ENCODE measurements around the gene ATP1A3. TPM values are rescaled to one million over a fixed set of nuclear protein-coding genes. Genes with fewer than 3 reads are reported as not detected.
"Not testable (repeated sequence)": the region's sequence is repeated elsewhere in the genome, so short reads cannot be mapped to it uniquely, and the experiment has no call there.

Gene ATP1A3
- total RNA-seq, 1 experiment from 2014 or later: 0.97 TPM

GRCh38 chr19:42010245-42011126 lies 16.5 kb upstream of the ATP1A3 start:
- no peak for DNase-seq (ENCODE audit: low read depth)

GRCh38 chr19:42006569-42006968 lies 12.5 kb upstream of the ATP1A3 start:
- no peak for DNase-seq (ENCODE audit: low read depth)

- DNase-seq (ENCODE audit: low read depth): no peak
Measured at GRCh38 chr19:42005504-42005903, 11.5 kb upstream of the ATP1A3 start.

GRCh38 chr19:42003506-42004294 lies 9.7 kb upstream of the ATP1A3 start:
- DNase-seq (ENCODE audit: low read depth): no peak

DNA sequence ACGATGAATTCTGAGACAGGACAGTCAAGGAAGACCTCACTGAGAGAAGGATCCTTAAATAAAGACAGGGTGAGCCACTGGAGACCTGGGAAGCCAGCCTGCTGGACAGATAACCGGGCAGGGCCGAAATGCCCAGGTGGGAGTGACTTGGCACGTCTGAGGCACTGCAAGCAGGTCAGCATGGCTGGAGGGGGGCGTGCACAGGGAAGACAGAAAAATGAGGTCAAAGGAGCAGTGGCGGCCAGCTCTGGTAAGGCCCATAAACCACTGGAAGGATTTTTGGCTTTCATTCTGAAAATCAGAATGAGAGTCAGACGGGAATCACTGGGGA lies 5.8 kb upstream of the ATP1A3 start:
- DNase-seq (ENCODE audit: low read depth): no peak

GRCh38 chr19:41999071-41999877 lies 5.2 kb upstream of the ATP1A3 start:
- no peak for DNase-seq (ENCODE audit: low read depth)

DNA sequence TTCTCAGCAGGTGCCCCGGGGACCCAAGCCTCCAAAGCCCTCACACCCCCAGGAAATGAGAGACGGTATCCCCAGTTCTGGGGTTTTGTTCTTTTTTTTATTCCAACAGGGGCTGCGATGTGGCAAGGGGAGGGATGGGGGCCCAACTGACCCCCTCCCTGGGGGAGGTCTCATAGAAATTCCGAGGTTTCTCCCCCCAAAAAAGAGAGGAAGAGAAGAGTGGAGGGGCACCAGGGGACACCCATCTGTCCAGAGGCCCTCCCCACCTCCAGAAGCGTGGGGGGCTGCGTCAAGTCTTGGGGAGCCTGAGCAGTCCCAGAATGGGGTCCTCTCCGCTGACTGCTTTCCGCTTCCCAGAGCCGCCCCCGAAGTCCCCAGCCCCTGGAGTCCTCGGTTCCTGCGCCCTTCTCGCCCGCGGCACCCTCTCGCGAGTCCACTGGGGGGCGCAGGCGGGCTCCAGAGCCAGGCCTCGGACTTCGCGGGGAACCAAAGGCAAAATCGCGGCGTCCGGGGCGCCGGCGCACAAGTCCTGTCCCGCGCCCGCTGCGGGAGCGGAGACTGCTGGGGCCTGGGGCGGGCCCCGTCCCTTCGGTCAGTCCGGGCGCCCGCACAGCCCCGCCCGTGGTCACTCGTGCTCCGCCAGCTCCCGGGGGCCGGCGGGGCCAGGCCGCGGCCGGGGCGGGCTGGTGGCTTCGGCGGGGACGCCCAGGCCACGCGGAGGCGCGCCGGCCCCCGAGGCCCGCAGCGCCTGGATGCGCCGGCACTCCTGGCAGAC lies 4.4 kb upstream of the ATP1A3 start:
- DNase-seq (ENCODE audit: low read depth): peak; percentile 63

- no peak for DNase-seq (ENCODE audit: low read depth)
Measured at GRCh38 chr19:41997851-41998229, 3.8 kb upstream of the ATP1A3 start.

- DNase-seq (ENCODE audit: low read depth): peak; percentile 75
Measured at GRCh38 chr19:41997121-41997850, 3.3 kb upstream of the ATP1A3 start.

GRCh38 chr19:41995959-41996797 lies 2.1 kb upstream of the ATP1A3 start:
- DNase-seq (ENCODE audit: low read depth): no peak

GRCh38 chr19:41994994-41995958 lies 1.2 kb upstream of the ATP1A3 start:
- no peak for DNase-seq (ENCODE audit: low read depth)

DNA sequence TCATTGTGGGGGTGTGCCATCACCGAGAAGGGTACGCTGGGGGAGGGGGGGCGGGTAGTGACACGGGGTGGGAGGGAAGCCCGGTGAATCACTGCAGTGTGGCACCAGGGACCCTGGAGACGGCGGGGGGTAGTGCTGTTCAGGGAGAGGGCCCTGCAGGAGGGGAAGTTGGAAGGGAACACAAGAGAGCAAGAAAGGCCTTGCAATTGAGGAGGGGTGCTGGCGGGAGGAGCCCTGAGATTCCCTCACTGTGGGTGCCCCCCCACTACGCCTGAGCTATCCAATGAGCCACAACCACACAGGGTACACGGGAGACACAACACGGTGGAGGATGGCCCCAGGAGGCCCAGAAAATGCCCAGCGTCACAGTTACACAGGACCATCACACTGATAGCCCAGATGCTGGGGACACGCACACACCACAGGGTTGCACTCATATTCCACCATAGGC lies 516 bp upstream of the ATP1A3 start:
- no peak for DNase-seq (ENCODE audit: low read depth)

DNA sequence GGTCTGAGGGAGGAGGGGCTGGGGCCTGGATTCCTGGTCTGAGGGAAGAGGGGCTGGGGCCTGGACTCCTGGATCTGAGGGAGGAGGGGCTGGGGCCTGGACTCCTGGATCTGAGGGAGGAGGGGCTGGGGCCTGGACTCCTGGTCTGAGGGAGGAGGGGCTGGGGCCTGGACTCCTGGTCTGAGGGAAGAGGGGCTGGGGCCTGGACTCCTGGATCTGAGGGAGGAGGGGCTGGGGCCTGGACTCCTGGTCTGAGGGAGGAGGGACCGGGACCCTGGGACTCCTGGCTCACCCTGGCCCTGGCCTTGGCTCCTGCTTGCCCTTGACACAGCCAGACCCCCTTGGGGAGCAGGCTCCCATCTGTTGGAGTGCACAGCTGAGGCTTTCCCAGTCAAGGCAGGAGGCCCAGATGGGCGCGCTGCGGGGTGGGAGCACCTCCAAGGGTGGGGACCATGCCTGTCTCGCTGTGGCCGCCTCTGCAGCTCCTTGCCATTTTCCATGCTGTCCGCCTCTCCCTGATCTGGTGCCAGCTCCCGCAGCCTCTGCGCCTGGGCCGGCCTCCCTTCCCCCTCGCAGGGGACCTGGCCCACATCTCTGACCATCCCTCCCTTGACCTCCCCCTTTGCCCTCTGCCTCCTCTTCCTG lies 2.0 kb downstream of the ATP1A3 start:
- not testable (repeated sequence) for DNase-seq (ENCODE audit: low read depth)

- DNase-seq (ENCODE audit: low read depth): no peak
Measured at GRCh38 chr19:41991025-41991424, 3.0 kb downstream of the ATP1A3 start.

DNA sequence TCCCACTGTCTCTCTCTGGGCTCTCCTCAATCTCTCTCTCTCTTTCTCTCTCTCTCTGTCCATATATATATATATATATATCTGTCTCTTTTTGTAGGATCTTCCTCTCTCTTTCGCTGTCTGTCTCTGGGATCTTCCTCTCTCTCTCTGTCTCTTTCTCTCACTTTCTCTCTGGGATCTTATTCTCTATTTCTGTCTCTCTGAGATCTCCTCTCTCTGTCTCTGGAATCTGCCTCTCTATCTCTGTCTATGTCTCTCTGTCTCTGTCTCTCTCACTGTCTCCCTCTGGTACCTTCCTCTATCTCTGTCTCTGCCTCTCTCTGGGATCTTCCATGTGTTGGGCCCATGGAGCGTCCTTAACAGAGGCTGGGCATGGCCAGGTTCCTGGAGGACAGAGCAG lies 3.4 kb downstream of the ATP1A3 start:
- DNase-seq (ENCODE audit: low read depth): no peak

DNA sequence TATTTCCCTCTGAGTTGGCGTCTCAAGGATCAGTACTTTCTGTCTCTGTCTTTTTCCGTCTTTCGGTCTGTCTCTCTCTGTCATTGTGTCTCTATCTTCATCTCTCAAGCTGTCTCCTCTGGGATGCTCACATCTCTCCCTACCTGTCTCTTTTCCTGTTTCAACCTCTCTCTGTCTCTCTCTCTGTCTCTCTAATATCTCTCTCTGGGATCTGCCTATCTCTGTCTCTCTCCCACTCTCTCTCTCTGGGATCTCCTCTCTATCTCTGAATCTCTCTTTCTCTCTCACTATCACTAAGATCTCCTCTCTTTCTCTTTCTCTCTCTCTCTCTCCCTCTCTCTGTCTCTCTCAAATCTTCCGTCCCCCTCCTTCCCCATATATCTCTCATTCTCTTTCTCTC lies 4.0 kb downstream of the ATP1A3 start:
- DNase-seq (ENCODE audit: low read depth): no peak

GRCh38 chr19:41988947-41989346 lies 5.1 kb downstream of the ATP1A3 start:
- no peak for DNase-seq (ENCODE audit: low read depth)
